ENCODE measurements around the gene ALK.

GRCh38 chr2:29744976-29745375 lies 176.4 kb downstream of the ALK start:
- TF ChIP-seq EP300 (IDR thresholded peaks at IDR 0.05) (no peak), CTCF (IDR thresholded peaks at IDR 0.05) (no peak), POLR2A (IDR thresholded peaks at IDR 0.05) (no peak)
